Liver (tissue), 9 donors: ENCODE measurements around the gene RD3L. TPM values are rescaled to one million over a fixed set of nuclear protein-coding genes. Genes with fewer than 3 reads are reported as not detected.

Experiments
- DNase-seq: peaks from one replicate; pipeline ENCODE4 v3.0.0-alpha.2; 2017; ENCODE audit warnings: low spot score
- H3K27ac ChIP-seq, 2 donors: one replicate each; pipeline ENCODE4 v1.7.0; 2013; ENCODE audit warnings: inconsistent platforms in 2 of 2, low read length in 2 of 2, control low read depth in 1 of 2, low read depth in 1 of 2, mild to moderate bottlenecking in 1 of 2
- H3K27me3 ChIP-seq, 4 donors: one replicate each; pipeline versions ENCODE4 v1.6.1 to v1.7.0; 2013; ENCODE audit warnings: low read length in 3 of 4, inconsistent platforms in 1 of 4, mild to moderate bottlenecking in 1 of 4, moderate library complexity in 1 of 4; ENCODE audit not compliant: control insufficient read depth in 4 of 4, insufficient read depth in 4 of 4
- H3K36me3 ChIP-seq, 4 donors: one replicate each; pipeline versions ENCODE4 v1.6.1 to v1.7.0; 2013; ENCODE audit warnings: low read length in 3 of 4, mild to moderate bottlenecking in 3 of 4, low read depth in 1 of 4, moderate library complexity in 1 of 4; ENCODE audit not compliant: control insufficient read depth in 4 of 4, insufficient read depth in 3 of 4
- H3K4me1 ChIP-seq, 4 donors: one replicate each; pipeline versions ENCODE4 v1.6.1 to v1.7.0; 2013; ENCODE audit warnings: low read length in 3 of 4, mild to moderate bottlenecking in 3 of 4, moderate library complexity in 1 of 4; ENCODE audit not compliant: control insufficient read depth in 4 of 4, insufficient read depth in 4 of 4
- H3K4me3 ChIP-seq, 3 donors: one replicate each; pipeline versions ENCODE4 v1.6.1 to v1.7.0; 2013; ENCODE audit warnings: low read length in 3 of 3, control low read depth in 1 of 3, low read depth in 1 of 3, mild to moderate bottlenecking in 1 of 3
- H3K9ac ChIP-seq, 2 donors: one replicate each; pipeline ENCODE4 v1.7.0; 2013; ENCODE audit warnings: low read length in 2 of 2, mild to moderate bottlenecking in 2 of 2, moderate library complexity in 2 of 2, control low read depth in 1 of 2, low read depth in 1 of 2
- H3K9me3 ChIP-seq, 4 donors: one replicate each; pipeline versions ENCODE4 v1.6.1 to v1.7.0; 2013; ENCODE audit warnings: low read length in 3 of 4; ENCODE audit not compliant: control insufficient read depth in 4 of 4
- EGR1 ChIP-seq, 2 donors: IDR thresholded peaks; 2 replicates each; pipeline ENCODE4 v1.6.1; 2016 to 2018; ENCODE audit warnings: antibody characterized with exemption in 2 of 2, low read depth in 2 of 2
- GABPA ChIP-seq, 2 donors: IDR thresholded peaks in 1 of 2; conservative IDR thresholded peaks in 1 of 2; 2 replicates each; pipeline ENCODE4 v1.6.1; 2016; ENCODE audit warnings: antibody characterized with exemption in 2 of 2, mild to moderate bottlenecking in 1 of 2, moderate library complexity in 1 of 2
- HNF4A ChIP-seq, 2 donors: conservative IDR thresholded peaks; 2 replicates each; pipeline ENCODE4 v1.6.1; 2016; ENCODE audit warnings: antibody characterized with exemption in 2 of 2, mild to moderate bottlenecking in 2 of 2
- HNF4G ChIP-seq: IDR thresholded peaks from 2 replicates; pipeline ENCODE4 v1.6.1; 2016; ENCODE audit warnings: antibody characterized with exemption
- JUND ChIP-seq, 2 donors: IDR thresholded peaks; 2 replicates each; pipeline ENCODE4 v1.6.1; 2016; ENCODE audit warnings: antibody characterized with exemption in 2 of 2
- NR2F2 ChIP-seq: IDR thresholded peaks from 2 replicates; pipeline ENCODE4 v1.6.1; 2016; ENCODE audit warnings: antibody characterized with exemption
- RAD21 ChIP-seq, 2 donors: IDR thresholded peaks; 2 replicates each; pipeline ENCODE4 v1.6.1; 2016; ENCODE audit warnings: antibody characterized with exemption in 2 of 2, mild to moderate bottlenecking in 2 of 2
- RXRA ChIP-seq, 2 donors: IDR thresholded peaks; 2 replicates each; pipeline ENCODE4 v1.6.1; 2017 to 2018; ENCODE audit warnings: antibody characterized with exemption in 2 of 2, mild to moderate bottlenecking in 1 of 2
- SP1 ChIP-seq: IDR thresholded peaks from 2 replicates; pipeline ENCODE4 v1.6.1; 2018; ENCODE audit warnings: antibody characterized with exemption, mild to moderate bottlenecking
- TAF1 ChIP-seq: conservative IDR thresholded peaks from 2 replicates; pipeline ENCODE4 v1.6.1; 2016; ENCODE audit warnings: antibody characterized with exemption, mild to moderate bottlenecking
- YY1 ChIP-seq: IDR thresholded peaks from 2 replicates; pipeline ENCODE4 v1.6.1; 2016; ENCODE audit warnings: antibody characterized with exemption, mild to moderate bottlenecking
- WGBS: extraction: QIAGEN DNeasy Blood & Tissue Kit; methylation state at CpG from one replicate; pipeline ENCODE4 v1.1.7; 2013; 5-methylcytosine and 5-hydroxymethylcytosine counted together
- polyA plus RNA-seq, 2 donors: library from polyadenylated mRNA; stranded (reverse) in 1 of 2; unstranded in 1 of 2; fragments of 200-250 nt in 1 of 2; fragments of >200 nt in 1 of 2; fragmentation: Nextera tagmentation in 1 of 2; extraction: Ambion mirVana in 1 of 2; gene quantifications; one replicate each; pipeline versions ENCODE4 v1.2.1 to v1.2.3, GENCODE V29; 2013 to 2015
- total RNA-seq, 2 donors: library from RNA; depleted of rRNA; stranded (reverse); fragments of >200 nt; gene quantifications; one replicate each; pipeline ENCODE4 v1.2.3, GENCODE V29; 2014
- TF ChIP-seq, protein P1 (sequence below): IDR thresholded peaks from 2 replicates; pipeline ENCODE4 v1.6.1; 2016; ENCODE audit warnings: antibody characterized with exemption
- TF ChIP-seq, protein P2 (sequence below): IDR thresholded peaks from 2 replicates; pipeline ENCODE4 v1.6.1; 2016; ENCODE audit warnings: antibody characterized with exemption, mild to moderate bottlenecking
- TF ChIP-seq, protein P3 (sequence below): fragments of 150-350 bp; IDR thresholded peaks from 2 replicates; pipeline ENCODE4 v1.5.1; 2017; ENCODE audit warnings: improper control_type of control experiment, low read depth, low read length; ENCODE audit not compliant: missing input control
- TF ChIP-seq, protein P4 (sequence below): IDR thresholded peaks from 2 replicates; pipeline ENCODE4 v1.6.1; 2016; ENCODE audit warnings: antibody characterized with exemption
- donor health status: healthy.
- donor health status: healthy.
- donor health status: healthy.
- donor health status: healthy.
- donor health status: healthy.

RD3L gene
- total and polyA plus RNA-seq, 4 donors, result 0.09 to 0.64 (median 0.19) TPM

DNA sequence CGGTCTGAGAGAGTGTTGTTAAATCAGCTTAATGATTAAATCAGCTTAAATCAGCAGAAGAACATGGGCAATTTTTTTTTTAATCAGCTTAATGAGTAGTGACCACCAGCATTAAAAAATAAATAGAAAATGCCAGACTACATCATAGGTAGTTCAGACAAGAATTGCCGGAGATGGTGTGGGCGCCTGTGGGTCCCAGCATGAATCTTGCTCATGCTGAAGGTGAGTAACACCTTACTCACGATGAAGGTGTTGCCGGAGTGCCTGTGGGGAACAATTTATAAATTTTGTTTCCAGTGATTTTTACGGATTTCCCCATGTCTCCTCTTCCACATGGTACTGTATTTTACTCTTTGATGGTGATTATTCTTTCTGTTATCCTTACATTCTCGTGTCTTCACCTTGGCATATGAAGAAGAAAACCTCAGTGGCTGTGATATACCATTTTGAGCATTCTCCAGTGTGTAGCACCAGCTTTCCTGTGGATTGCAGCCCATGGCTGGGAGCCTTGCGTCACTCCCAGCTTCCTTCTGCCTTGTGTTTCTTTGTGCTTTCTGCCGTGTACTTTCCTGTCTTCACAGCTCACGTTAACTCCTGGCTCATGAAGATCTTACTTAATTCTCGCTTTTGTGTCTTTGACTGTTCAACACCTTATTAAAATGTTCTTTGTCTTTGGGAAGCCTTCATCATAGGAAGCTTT is 9.4 kb downstream of the RD3L start:
- Histone ChIP-seq H3K9ac (no peak overlapping the region), H3K4me3 (no peak overlapping the region), H3K27ac (no peak overlapping the region), H3K9me3 (peaks cover 0 to 2% (median 0%) of the 10 kb centered on the region in 4 donors), H3K27me3 (no peaks in the 10 kb centered on the region), H3K36me3 (no peaks in the 10 kb centered on the region), H3K4me1 (no peaks in the 10 kb centered on the region)
- DNase-seq, result no peak
- TF ChIP-seq RXRA (IDR thresholded peaks at IDR 0.05) (no peak), RAD21 (IDR thresholded peaks at IDR 0.05) (no peak), SP1 (no peak)
- TF ChIP-seq, protein P1, sequence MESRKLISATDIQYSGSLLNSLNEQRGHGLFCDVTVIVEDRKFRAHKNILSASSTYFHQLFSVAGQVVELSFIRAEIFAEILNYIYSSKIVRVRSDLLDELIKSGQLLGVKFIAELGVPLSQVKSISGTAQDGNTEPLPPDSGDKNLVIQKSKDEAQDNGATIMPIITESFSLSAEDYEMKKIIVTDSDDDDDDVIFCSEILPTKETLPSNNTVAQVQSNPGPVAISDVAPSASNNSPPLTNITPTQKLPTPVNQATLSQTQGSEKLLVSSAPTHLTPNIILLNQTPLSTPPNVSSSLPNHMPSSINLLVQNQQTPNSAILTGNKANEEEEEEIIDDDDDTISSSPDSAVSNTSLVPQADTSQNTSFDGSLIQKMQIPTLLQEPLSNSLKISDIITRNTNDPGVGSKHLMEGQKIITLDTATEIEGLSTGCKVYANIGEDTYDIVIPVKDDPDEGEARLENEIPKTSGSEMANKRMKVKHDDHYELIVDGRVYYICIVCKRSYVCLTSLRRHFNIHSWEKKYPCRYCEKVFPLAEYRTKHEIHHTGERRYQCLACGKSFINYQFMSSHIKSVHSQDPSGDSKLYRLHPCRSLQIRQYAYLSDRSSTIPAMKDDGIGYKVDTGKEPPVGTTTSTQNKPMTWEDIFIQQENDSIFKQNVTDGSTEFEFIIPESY, result no peak
- WGBS, result 76% methylated on average over 11 of the region's 11 CpGs

DNA sequence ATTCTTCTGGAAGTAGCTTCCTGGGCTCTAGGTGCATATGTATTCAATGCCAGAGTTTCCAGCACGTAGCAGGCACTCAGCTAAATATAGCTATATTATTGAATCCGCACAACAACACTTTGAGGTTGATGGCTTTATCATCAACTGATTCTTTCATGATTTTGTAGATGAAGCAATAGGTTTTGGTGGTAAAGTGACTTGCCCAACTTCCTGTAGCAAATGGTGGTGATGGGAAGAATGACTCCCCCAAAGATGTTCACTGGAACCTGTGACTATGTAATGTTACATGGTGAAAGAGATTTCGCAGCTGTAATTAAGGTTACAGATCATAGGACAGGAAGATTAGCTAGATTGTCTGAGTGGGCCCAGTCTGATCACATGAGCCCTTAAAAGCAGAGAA is 10.9 kb downstream of the RD3L start:
- no peaks in the 10 kb centered on the region for H3K4me1 ChIP-seq
- WGBS, result 83% methylated on average over 3 of the region's 3 CpGs
- H3K36me3 ChIP-seq, result no peaks in the 10 kb centered on the region
- no peak for DNase-seq
- H3K9ac ChIP-seq, result no peak overlapping the region
- peaks cover 0 to 2% (median 0%) of the 10 kb centered on the region in 4 donors for H3K9me3 ChIP-seq
- no peaks in the 10 kb centered on the region for H3K27me3 ChIP-seq
- H3K27ac ChIP-seq, result no peak overlapping the region
- H3K4me3 ChIP-seq, result no peak overlapping the region
- no peak for TF ChIP-seq TAF1
- no peak for TF ChIP-seq YY1
- no peak for TF ChIP-seq SP1
- no peak for TF ChIP-seq HNF4G
- TF ChIP-seq, protein P2, sequence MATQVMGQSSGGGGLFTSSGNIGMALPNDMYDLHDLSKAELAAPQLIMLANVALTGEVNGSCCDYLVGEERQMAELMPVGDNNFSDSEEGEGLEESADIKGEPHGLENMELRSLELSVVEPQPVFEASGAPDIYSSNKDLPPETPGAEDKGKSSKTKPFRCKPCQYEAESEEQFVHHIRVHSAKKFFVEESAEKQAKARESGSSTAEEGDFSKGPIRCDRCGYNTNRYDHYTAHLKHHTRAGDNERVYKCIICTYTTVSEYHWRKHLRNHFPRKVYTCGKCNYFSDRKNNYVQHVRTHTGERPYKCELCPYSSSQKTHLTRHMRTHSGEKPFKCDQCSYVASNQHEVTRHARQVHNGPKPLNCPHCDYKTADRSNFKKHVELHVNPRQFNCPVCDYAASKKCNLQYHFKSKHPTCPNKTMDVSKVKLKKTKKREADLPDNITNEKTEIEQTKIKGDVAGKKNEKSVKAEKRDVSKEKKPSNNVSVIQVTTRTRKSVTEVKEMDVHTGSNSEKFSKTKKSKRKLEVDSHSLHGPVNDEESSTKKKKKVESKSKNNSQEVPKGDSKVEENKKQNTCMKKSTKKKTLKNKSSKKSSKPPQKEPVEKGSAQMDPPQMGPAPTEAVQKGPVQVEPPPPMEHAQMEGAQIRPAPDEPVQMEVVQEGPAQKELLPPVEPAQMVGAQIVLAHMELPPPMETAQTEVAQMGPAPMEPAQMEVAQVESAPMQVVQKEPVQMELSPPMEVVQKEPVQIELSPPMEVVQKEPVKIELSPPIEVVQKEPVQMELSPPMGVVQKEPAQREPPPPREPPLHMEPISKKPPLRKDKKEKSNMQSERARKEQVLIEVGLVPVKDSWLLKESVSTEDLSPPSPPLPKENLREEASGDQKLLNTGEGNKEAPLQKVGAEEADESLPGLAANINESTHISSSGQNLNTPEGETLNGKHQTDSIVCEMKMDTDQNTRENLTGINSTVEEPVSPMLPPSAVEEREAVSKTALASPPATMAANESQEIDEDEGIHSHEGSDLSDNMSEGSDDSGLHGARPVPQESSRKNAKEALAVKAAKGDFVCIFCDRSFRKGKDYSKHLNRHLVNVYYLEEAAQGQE, result no peak
- TF ChIP-seq, protein P1, result no peak
- TF ChIP-seq, protein P3, sequence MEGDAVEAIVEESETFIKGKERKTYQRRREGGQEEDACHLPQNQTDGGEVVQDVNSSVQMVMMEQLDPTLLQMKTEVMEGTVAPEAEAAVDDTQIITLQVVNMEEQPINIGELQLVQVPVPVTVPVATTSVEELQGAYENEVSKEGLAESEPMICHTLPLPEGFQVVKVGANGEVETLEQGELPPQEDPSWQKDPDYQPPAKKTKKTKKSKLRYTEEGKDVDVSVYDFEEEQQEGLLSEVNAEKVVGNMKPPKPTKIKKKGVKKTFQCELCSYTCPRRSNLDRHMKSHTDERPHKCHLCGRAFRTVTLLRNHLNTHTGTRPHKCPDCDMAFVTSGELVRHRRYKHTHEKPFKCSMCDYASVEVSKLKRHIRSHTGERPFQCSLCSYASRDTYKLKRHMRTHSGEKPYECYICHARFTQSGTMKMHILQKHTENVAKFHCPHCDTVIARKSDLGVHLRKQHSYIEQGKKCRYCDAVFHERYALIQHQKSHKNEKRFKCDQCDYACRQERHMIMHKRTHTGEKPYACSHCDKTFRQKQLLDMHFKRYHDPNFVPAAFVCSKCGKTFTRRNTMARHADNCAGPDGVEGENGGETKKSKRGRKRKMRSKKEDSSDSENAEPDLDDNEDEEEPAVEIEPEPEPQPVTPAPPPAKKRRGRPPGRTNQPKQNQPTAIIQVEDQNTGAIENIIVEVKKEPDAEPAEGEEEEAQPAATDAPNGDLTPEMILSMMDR, result no peak
- no peak for TF ChIP-seq NR2F2
- no peak for TF ChIP-seq GABPA (IDR thresholded peaks at IDR 0.05 in 1 of 2, conservative IDR thresholded peaks at IDR 0.05 in 1 of 2)
- TF ChIP-seq EGR1 (IDR thresholded peaks at IDR 0.05; ENCODE audit: low read depth in 2 of 2), result no peak
- no peak for TF ChIP-seq RXRA (IDR thresholded peaks at IDR 0.05)
- no peak for TF ChIP-seq RAD21 (IDR thresholded peaks at IDR 0.05)
- TF ChIP-seq, protein P4, sequence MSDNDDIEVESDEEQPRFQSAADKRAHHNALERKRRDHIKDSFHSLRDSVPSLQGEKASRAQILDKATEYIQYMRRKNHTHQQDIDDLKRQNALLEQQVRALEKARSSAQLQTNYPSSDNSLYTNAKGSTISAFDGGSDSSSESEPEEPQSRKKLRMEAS, result no peak
- TF ChIP-seq JUND (IDR thresholded peaks at IDR 0.05), result no peak
- no peak for TF ChIP-seq HNF4A (conservative IDR thresholded peaks at IDR 0.05)
